ENCODE results near the gene SFT2D3. TPM values are rescaled to one million over a fixed set of nuclear protein-coding genes. Genes with fewer than 3 reads are reported as not detected.

The SFT2D3 gene
- total and polyA plus RNA-seq, 2 of the 13 experiments (the other 11 are each of a cell fraction or from before 2014, with no cell fraction given), result 8.3 to 9.4 TPM

GRCh38 chr2:127676906-127677305 is 24.4 kb upstream of the SFT2D3 start (continued):
- TF ChIP-seq ZNF296 (CRISPR knock-in tag; conservative IDR thresholded peaks at IDR 0.05), result no peak
- TF ChIP-seq ESRRA (CRISPR knock-in tag; IDR thresholded peaks at IDR 0.05; ENCODE audit: low read depth), result no peak
- TF ChIP-seq TEAD3 (CRISPR knock-in tag; optimal IDR thresholded peaks at IDR 0.05; ENCODE audit: borderline replicate concordance), result no peak
- TF ChIP-seq ETV5 (CRISPR knock-in tag; IDR thresholded peaks at IDR 0.05; ENCODE audit: borderline replicate concordance), result no peak
- TF ChIP-seq FOXO4 (CRISPR knock-in tag; conservative IDR thresholded peaks at IDR 0.05), result no peak
- TF ChIP-seq, protein P1, sequence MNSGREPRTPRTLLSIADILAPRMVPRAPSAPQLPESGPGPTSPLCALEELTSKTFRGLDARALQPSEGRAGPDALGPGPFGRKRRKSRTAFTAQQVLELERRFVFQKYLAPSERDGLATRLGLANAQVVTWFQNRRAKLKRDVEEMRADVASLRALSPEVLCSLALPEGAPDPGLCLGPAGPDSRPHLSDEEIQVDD (CRISPR knock-in tag; IDR thresholded peaks at IDR 0.05; ENCODE audit: borderline replicate concordance), result no peak
- no peak for TF ChIP-seq ZNF326 (CRISPR knock-in tag; IDR thresholded peaks at IDR 0.05; ENCODE audit: borderline replicate concordance)

DNA sequence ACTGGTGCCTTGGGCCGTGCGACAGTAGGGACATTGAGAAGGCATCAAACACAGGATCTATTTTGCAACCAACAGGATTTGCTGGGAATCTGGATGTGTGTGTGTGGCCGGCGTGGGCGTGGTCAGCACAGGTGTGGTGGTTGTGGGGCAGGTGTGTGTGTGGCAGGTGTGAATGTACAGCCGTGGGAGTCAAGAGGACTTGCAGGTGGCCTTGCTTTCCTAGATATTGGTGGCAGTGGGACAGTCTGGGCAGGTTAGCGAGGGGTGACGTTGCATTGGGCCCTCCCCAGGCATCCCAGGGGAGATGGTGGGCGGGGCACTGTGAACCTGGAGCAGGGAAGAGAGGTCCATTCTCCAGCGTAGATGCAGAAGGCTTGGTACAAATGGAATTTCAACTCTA is 22.8 kb upstream of the SFT2D3 start:
- in situ Hi-C loops (cut with HindIII; ENCODE audit: extremely low pct_ligation_motif_present, low pct_unique_long_range_greater_than_20kb), result no loop called here
- H2AFZ ChIP-seq (ENCODE audit: low read length), result no peak overlapping the region
- no peak overlapping the region for H3K4me2 ChIP-seq (ENCODE audit: low read depth, low read length)
- H3K27ac ChIP-seq (ENCODE audit: extremely low read length, insufficient read depth, low read length), result no peak overlapping the region
- H3K9me3 ChIP-seq (ENCODE audit: low read length), result no peaks in the 10 kb centered on the region
- H3K9ac ChIP-seq (ENCODE audit: insufficient read depth, low read depth, low read length), result no peak overlapping the region
- intact Hi-C loops (cut with micrococcal nuclease; ENCODE audit: unreplicated experiment), result no loop called here
- no TSS peak for BruUV-seq (replicated peaks)
- FAIRE-seq (no peak), DNase-seq (ENCODE audit: low spot score) (no peak), ATAC-seq (no peak)
- H3K79me2 ChIP-seq (ENCODE audit: insufficient read depth, low read length), result no peaks in the 10 kb centered on the region
- no peak overlapping the region for H3K4me3 ChIP-seq (replicated peaks in 1 of 3; ENCODE audit: insufficient read depth in 1 of 3, low read depth in 2 of 3, low read length in 3 of 3)
- peaks cover 27% of the 10 kb centered on the region for H3K4me1 ChIP-seq (ENCODE audit: insufficient read depth, low read length)
- ChIA-PET CTCF (ENCODE audit: low intra/inter-chr PET ratio, low total read pairs) (no interaction called here), POLR2A (no interaction called here)
- no peaks in the 10 kb centered on the region for H3K36me3 ChIP-seq (replicated peaks in 1 of 2; ENCODE audit: control insufficient read depth in 1 of 2, insufficient read depth in 2 of 2, low read length in 2 of 2)
- TF ChIP-seq, protein P2, sequence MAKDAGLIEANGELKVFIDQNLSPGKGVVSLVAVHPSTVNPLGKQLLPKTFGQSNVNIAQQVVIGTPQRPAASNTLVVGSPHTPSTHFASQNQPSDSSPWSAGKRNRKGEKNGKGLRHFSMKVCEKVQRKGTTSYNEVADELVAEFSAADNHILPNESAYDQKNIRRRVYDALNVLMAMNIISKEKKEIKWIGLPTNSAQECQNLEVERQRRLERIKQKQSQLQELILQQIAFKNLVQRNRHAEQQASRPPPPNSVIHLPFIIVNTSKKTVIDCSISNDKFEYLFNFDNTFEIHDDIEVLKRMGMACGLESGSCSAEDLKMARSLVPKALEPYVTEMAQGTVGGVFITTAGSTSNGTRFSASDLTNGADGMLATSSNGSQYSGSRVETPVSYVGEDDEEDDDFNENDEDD (CRISPR knock-in tag; IDR thresholded peaks at IDR 0.05; ENCODE audit: borderline replicate concordance), result no peak
- TF ChIP-seq PPARG (CRISPR knock-in tag; conservative IDR thresholded peaks at IDR 0.05) (no peak), ZNF17 (CRISPR knock-in tag; IDR thresholded peaks at IDR 0.05) (no peak), ZBTB25 (CRISPR knock-in tag; IDR thresholded peaks at IDR 0.05) (no peak), FOXJ3 (CRISPR knock-in tag; IDR thresholded peaks at IDR 0.05; ENCODE audit: borderline replicate concordance) (no peak), DPF2 (CRISPR knock-in tag; IDR thresholded peaks at IDR 0.05; ENCODE audit: borderline replicate concordance, low read depth) (no peak), RARA (CRISPR knock-in tag; IDR thresholded peaks at IDR 0.05) (no peak), RCOR2 (CRISPR knock-in tag; IDR thresholded peaks at IDR 0.05) (no peak)
- H3K27me3 ChIP-seq (ENCODE audit: control insufficient read depth in 1 of 2, insufficient read depth in 2 of 2, low read length in 2 of 2), result peaks cover 20 to 84% of the 10 kb centered on the region in 2 experiments
- no peaks in the 10 kb centered on the region; the same call in 1 of the 2 replicates for H4K20me1 ChIP-seq (ENCODE audit: insufficient read depth, low read length)
- WGBS (ENCODE audit: low lambda C conversion rate), result 27% methylated on average over 10 of the region's 10 CpGs

All from HepG2 (cell line).